K562 (cell line): ENCODE results near the gene MYCBPAP. TPM values are rescaled to one million over a fixed set of nuclear protein-coding genes. Genes with fewer than 3 reads are reported as not detected.

Source experiments
- ATAC-seq: fragments of 200-7000 bp; cut with Tn5 transposase; 3 replicates; pipeline ENCODE4 v1.9.1; 2020; ENCODE audit warnings: moderate library complexity
- BruUV-seq: library from RNA; stranded (reverse); fragments of 400-500 nt; replicated peaks from 2 replicates; lab custom pipeline; 2021; lab: Mats Ljungman, UMichigan
- CTCF ChIA-PET: fragments of 300-600 bp; formaldehyde crosslinking; extraction: SDS; loops from one replicate; lab custom pipeline; 2021; ENCODE audit warnings: low intra/inter-chr PET ratio; lab: Yijun Ruan, JAX
- POLR2A ChIA-PET: fragments of 300-600, 350-650 bp; sonication (Branson Sonifier 250); formaldehyde crosslinking; extraction: SDS; loops from one replicate; lab custom pipeline; 2021; ENCODE audit warnings: antibody characterized with exemption, inconsistent platforms; lab: Yijun Ruan, JAX
- DNase-seq, 4 experiments: peaks; one replicate each; pipeline versions ENCODE4 v3.0.0 to v3.0.0-alpha.2; 2011 to 2018; ENCODE audit warnings: low spot score in 3 of 4, mixed read lengths in 3 of 4; ENCODE audit errors: extremely low read depth in 1 of 4
- FAIRE-seq: peaks from 2 replicates; lab custom pipeline; 2011; peaks lifted over from hg19 to GRCh38; lab: Jason Lieb, UNC
- H2AFZ ChIP-seq: 2 replicates; pipeline ENCODE4 v1.6.0; 2011; ENCODE audit warnings: low read depth, low read length, control low read depth, inconsistent platforms
- H3K27ac ChIP-seq: fragments of 200-600 bp; 3 replicates; pipeline ENCODE4 v1.8.0; 2011; ENCODE audit warnings: low read depth, mild to moderate bottlenecking, control low read depth, inconsistent platforms, low read length, moderate library complexity, mixed read lengths; ENCODE audit errors: extremely low read depth
- H3K27me3 ChIP-seq, 2 experiments: fragments of 300-600 bp in 1 of 2; 2 replicates in 1 of 2; 3 replicates in 1 of 2; pipeline versions ENCODE4 v1.6.0 to v1.8.0; 2011; ENCODE audit warnings: inconsistent platforms in 2 of 2, low read length in 2 of 2, mild to moderate bottlenecking in 1 of 2, mixed read lengths in 1 of 2, moderate library complexity in 1 of 2; ENCODE audit not compliant: control insufficient read depth in 2 of 2, insufficient read depth in 2 of 2
- H3K36me3 ChIP-seq: fragments of 300-600 bp; 3 replicates; pipeline ENCODE4 v1.8.0; 2011; ENCODE audit warnings: mild to moderate bottlenecking, low read length, inconsistent platforms; ENCODE audit not compliant: control insufficient read depth, insufficient read depth
- H3K4me1 ChIP-seq, 2 experiments: fragments of 200-600 bp in 1 of 2; replicated peaks in 1 of 2; 2 replicates in 1 of 2; 3 replicates in 1 of 2; pipeline versions ENCODE4 v1.5.1 to v1.8.0; 2011; ENCODE audit warnings: inconsistent platforms in 2 of 2, low read length in 2 of 2, mild to moderate bottlenecking in 1 of 2, mixed read lengths in 1 of 2, moderate library complexity in 1 of 2; ENCODE audit not compliant: control insufficient read depth in 2 of 2, insufficient read depth in 2 of 2
- H3K4me2 ChIP-seq: 2 replicates; pipeline ENCODE4 v1.6.1; 2011; ENCODE audit warnings: low read length, control low read depth, inconsistent platforms, mixed read lengths; ENCODE audit not compliant: insufficient read depth
- H3K4me3 ChIP-seq: fragments of 200-600 bp; sonication (generic), shearing (Covaris generic); 2 replicates; pipeline ENCODE4 v1.5.1; 2016; ENCODE audit warnings: control low read depth, inconsistent platforms
- H3K79me2 ChIP-seq: fragments of 200-600 bp; 3 replicates; pipeline ENCODE4 v1.8.0; 2011; ENCODE audit warnings: low read length, inconsistent platforms; ENCODE audit not compliant: control insufficient read depth, insufficient read depth
- H3K9ac ChIP-seq, 2 experiments: 2 replicates each; pipeline versions ENCODE4 v1.6.0 to v1.6.1; 2011; ENCODE audit warnings: low read depth in 2 of 2, low read length in 2 of 2, control low read depth in 1 of 2, inconsistent platforms in 1 of 2, mild to moderate bottlenecking in 1 of 2, mixed read lengths in 1 of 2; ENCODE audit not compliant: insufficient read depth in 1 of 2
- H3K9me1 ChIP-seq: one replicate; pipeline ENCODE4 v1.6.0; 2011; ENCODE audit warnings: inconsistent platforms, mild to moderate bottlenecking, low read length, moderate library complexity; ENCODE audit not compliant: control insufficient read depth, insufficient read depth
- H3K9me3 ChIP-seq: replicated peaks from 2 replicates; pipeline ENCODE4 v1.5.1; 2011; ENCODE audit warnings: low read depth, low read length, inconsistent platforms; ENCODE audit not compliant: control insufficient read depth, insufficient read depth
- H4K20me1 ChIP-seq: replicated peaks from 2 replicates; pipeline ENCODE4 v1.6.1; 2011; ENCODE audit warnings: low read length, inconsistent platforms, mixed read lengths; ENCODE audit not compliant: control insufficient read depth, insufficient read depth
- BCL6 ChIP-seq: fragments of 250-450 bp; sonication (Bioruptor Pico); IDR thresholded peaks from 2 replicates; pipeline ENCODE4 v1.4.0; 2020
- EP400 ChIP-seq: fragments of 450-650 bp; IDR thresholded peaks from 2 replicates; pipeline ENCODE4 v1.6.1; 2017; ENCODE audit warnings: antibody characterized with exemption, mild to moderate bottlenecking, moderate library complexity
- ETS2 ChIP-seq: IDR thresholded peaks from 2 replicates; pipeline ENCODE4 v1.6.1; 2016; ENCODE audit warnings: borderline replicate concordance, missing genetic modification characterization, mild to moderate bottlenecking, moderate library complexity, missing compliant biosample characterization; ENCODE audit not compliant: poor library complexity, severe bottlenecking
- KAT7 ChIP-seq: sonication (generic); formaldehyde crosslinking; IDR thresholded peaks from 2 replicates; pipeline ENCODE4 v1.8.0; 2022; ENCODE audit warnings: missing genetic modification reagents, mild to moderate bottlenecking, borderline replicate concordance
- KLF10 ChIP-seq: fragments of 250-450 bp; sonication (Bioruptor Pico); IDR thresholded peaks from 2 replicates; pipeline ENCODE4 v1.6.1; 2021; ENCODE audit warnings: matching md5 sums
- L3MBTL2 ChIP-seq: fragments of 450-650 bp; IDR thresholded peaks from 2 replicates; pipeline ENCODE4 v1.6.1; 2016; ENCODE audit warnings: mild to moderate bottlenecking, moderate library complexity
- MAZ ChIP-seq, 2 experiments: fragments of 450-650 bp in 1 of 2; sonication (generic) in 1 of 2; formaldehyde crosslinking; IDR thresholded peaks in 1 of 2; conservative IDR thresholded peaks in 1 of 2; 2 replicates each; pipeline versions ENCODE4 v1.4.0 to v1.5.0; 2020; ENCODE audit warnings: mild to moderate bottlenecking in 1 of 2, missing genetic modification reagents in 1 of 2
- MCM7 ChIP-seq, 2 experiments: fragments of 450-650 bp; IDR thresholded peaks; 2 replicates each; pipeline ENCODE4 v1.6.1; 2016 to 2018
- PHB ChIP-seq: fragments of 250-450 bp; sonication (Bioruptor Pico); IDR thresholded peaks from 2 replicates; pipeline ENCODE4 v1.5.0; 2021
- SNIP1 ChIP-seq: fragments of 450-650 bp; IDR thresholded peaks from 2 replicates; pipeline ENCODE4 v1.7.1; 2017; ENCODE audit warnings: low read depth, mild to moderate bottlenecking
- TCF7L2 ChIP-seq: fragments of 150-350 bp; IDR thresholded peaks from 2 replicates; pipeline ENCODE4 v1.6.1; 2016; ENCODE audit warnings: low read depth, mild to moderate bottlenecking, low read length, moderate library complexity
- TOE1 ChIP-seq, 2 experiments: fragments of 450-650 bp in 1 of 2; sonication (generic) in 1 of 2; formaldehyde crosslinking in 1 of 2; IDR thresholded peaks; 2 replicates each; pipeline versions ENCODE4 v1.7.1 to v1.8.0; 2016 to 2022; ENCODE audit warnings: borderline replicate concordance in 2 of 2, mild to moderate bottlenecking in 2 of 2, antibody characterized with exemption in 1 of 2, inconsistent platforms in 1 of 2, low read depth in 1 of 2, missing genetic modification reagents in 1 of 2, moderate library complexity in 1 of 2
- ZNF717 ChIP-seq: fragments of 250-450 bp; sonication (Bioruptor Pico); IDR thresholded peaks from 2 replicates; pipeline ENCODE4 v1.5.0; 2021
- ZNF780A ChIP-seq: fragments of 250-450 bp; sonication (Bioruptor Pico); IDR thresholded peaks from 2 replicates; pipeline ENCODE4 v1.5.0; 2021; ENCODE audit warnings: mild to moderate bottlenecking
- WGBS: fragments of 100-300 bp; shearing (Covaris generic); methylation state at CpG from one replicate; pipeline ENCODE4 v1.1.6; 2016; ENCODE audit warnings: low coverage, mixed read lengths; ENCODE audit not compliant: insufficient coverage; ENCODE audit errors: missing lambda C conversion rate; 5-methylcytosine and 5-hydroxymethylcytosine counted together
- in situ Hi-C: fragments of 300-500 bp; cut with MboI; formaldehyde crosslinking; loops from 4 replicates; pipeline ENCODE4 v1.15.0; 2018; ENCODE audit warnings: inconsistent platforms, mixed read lengths
- intact Hi-C: fragments of 100-400 bp; cut with micrococcal nuclease; formaldehyde crosslinking; loops from 2 replicates; pipeline ENCODE4 v1.14.2; 2022
- polyA plus RNA-seq, 8 experiments: library from polyadenylated mRNA; depleted of rRNA in 4 of 8; stranded (reverse) in 5 of 8; unstranded in 3 of 8; fragments of >200 nt; fragmentation: Nextera tagmentation in 2 of 8; fragmentation: Illumina TruSeq in 1 of 8; extraction: Ambion mirVana in 2 of 8; extraction: Trizol in 1 of 8; gene quantifications; 2 replicates each; pipeline versions ENCODE4 v1.2.1 to v1.2.3, GENCODE V29; 2011 to 2014; ENCODE audit warnings: inconsistent platforms in 1 of 8, missing spikeins in 1 of 8
- total RNA-seq, 7 experiments: library from RNA; depleted of rRNA in 6 of 7; stranded (reverse); fragments of >200 nt in 6 of 7; fragmentation: Illumina TruSeq in 2 of 7; extraction: Trizol in 2 of 7; gene quantifications; 2 replicates each; pipeline versions ENCODE4 v1.2.1 to v1.2.3, GENCODE V29; 2011 to 2021; ENCODE audit warnings: low replicate concordance in 1 of 7
- TF ChIP-seq, protein P1 (sequence below): fragments of 450-650 bp; IDR thresholded peaks from 2 replicates; pipeline ENCODE4 v1.6.1; 2017; ENCODE audit warnings: mild to moderate bottlenecking, moderate library complexity
- TF ChIP-seq, protein P2 (sequence below): fragments of 250-450 bp; sonication (Bioruptor Pico); IDR thresholded peaks from 2 replicates; pipeline ENCODE4 v1.8.0; 2022; ENCODE audit warnings: inconsistent platforms, mild to moderate bottlenecking, moderate library complexity, borderline replicate concordance
- TF ChIP-seq, protein P3 (sequence below): fragments of 200-800 bp; sonication (Bioruptor generic); IDR thresholded peaks from 2 replicates; pipeline ENCODE4 v1.6.1; 2017; ENCODE audit warnings: missing genetic modification characterization, missing compliant biosample characterization

MYCBPAP gene
- total and polyA plus RNA-seq, 9 of the 15 experiments (the other 6 are each of a cell fraction or from before 2014, with no cell fraction given): not detected

DNA sequence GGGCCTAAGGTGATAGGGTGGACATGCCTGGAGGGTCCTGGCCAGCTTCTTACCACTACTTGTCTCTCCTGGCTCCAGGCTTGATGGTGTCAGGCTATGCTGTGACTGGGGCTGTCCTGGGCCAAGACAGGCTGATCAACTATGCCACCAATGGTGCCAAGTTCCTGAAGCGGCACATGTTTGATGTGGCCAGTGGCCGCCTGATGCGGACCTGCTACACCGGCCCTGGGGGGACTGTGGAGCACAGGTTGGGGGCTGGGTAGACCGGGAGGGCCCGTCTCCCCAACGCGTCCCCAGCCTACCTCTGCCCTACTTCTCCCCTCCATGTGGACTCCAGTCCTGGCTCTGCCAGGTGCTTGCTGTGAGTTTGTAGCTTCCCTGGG lies 43.2 kb downstream of the MYCBPAP start:
- ATAC-seq (no peak), DNase-seq (no peak), FAIRE-seq (no peak)
- ChIA-PET CTCF (interaction anchor here (0.6 to 1.9 kb wide), 4 partner anchors 62 to 130 kb away, joined by 3 to 7 read pairs (median 6); no protein-coding TSS in a partner anchor), POLR2A (interaction anchor here (0.6 to 1.3 kb wide), 6 partner anchors 9 to 158 kb away, joined by 3 to 7 read pairs (median 4); partner anchors contain the start of gene CACNA1G)
- Histone ChIP-seq H3K4me3 (no peak overlapping the region), H3K27ac (no peak overlapping the region), H3K4me1 (peaks cover 6 to 43% of the 10 kb centered on the region in 2 experiments; a peak in 4 of 5 replicates), H3K4me2 (no peak overlapping the region), H3K27me3 (peaks cover 3 to 34% of the 10 kb centered on the region in 2 experiments; a peak in 2 of 5 replicates), H3K9me3 (no peaks in the 10 kb centered on the region), H4K20me1 (no peaks in the 10 kb centered on the region; the same call in 1 of the 2 replicates), H3K36me3 (no peaks in the 10 kb centered on the region), H2AFZ (no peak overlapping the region), H3K9ac (no peak overlapping the region), H3K9me1 (no peaks in the 10 kb centered on the region), H3K79me2 (no peaks in the 10 kb centered on the region)
- TF ChIP-seq, protein P1, sequence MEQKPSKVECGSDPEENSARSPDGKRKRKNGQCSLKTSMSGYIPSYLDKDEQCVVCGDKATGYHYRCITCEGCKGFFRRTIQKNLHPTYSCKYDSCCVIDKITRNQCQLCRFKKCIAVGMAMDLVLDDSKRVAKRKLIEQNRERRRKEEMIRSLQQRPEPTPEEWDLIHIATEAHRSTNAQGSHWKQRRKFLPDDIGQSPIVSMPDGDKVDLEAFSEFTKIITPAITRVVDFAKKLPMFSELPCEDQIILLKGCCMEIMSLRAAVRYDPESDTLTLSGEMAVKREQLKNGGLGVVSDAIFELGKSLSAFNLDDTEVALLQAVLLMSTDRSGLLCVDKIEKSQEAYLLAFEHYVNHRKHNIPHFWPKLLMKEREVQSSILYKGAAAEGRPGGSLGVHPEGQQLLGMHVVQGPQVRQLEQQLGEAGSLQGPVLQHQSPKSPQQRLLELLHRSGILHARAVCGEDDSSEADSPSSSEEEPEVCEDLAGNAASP: no peak
- TF ChIP-seq EP400: no peak
- TF ChIP-seq, protein P2, sequence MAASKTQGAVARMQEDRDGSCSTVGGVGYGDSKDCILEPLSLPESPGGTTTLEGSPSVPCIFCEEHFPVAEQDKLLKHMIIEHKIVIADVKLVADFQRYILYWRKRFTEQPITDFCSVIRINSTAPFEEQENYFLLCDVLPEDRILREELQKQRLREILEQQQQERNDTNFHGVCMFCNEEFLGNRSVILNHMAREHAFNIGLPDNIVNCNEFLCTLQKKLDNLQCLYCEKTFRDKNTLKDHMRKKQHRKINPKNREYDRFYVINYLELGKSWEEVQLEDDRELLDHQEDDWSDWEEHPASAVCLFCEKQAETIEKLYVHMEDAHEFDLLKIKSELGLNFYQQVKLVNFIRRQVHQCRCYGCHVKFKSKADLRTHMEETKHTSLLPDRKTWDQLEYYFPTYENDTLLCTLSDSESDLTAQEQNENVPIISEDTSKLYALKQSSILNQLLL (CRISPR knock-in tag): no peak
- no peak for TF ChIP-seq TCF7L2
- TF ChIP-seq, protein P3, sequence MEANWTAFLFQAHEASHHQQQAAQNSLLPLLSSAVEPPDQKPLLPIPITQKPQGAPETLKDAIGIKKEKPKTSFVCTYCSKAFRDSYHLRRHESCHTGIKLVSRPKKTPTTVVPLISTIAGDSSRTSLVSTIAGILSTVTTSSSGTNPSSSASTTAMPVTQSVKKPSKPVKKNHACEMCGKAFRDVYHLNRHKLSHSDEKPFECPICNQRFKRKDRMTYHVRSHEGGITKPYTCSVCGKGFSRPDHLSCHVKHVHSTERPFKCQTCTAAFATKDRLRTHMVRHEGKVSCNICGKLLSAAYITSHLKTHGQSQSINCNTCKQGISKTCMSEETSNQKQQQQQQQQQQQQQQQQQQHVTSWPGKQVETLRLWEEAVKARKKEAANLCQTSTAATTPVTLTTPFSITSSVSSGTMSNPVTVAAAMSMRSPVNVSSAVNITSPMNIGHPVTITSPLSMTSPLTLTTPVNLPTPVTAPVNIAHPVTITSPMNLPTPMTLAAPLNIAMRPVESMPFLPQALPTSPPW (CRISPR knock-in tag): no peak
- TF ChIP-seq ZNF717: no peak
- no peak for TF ChIP-seq ETS2
- no peak for TF ChIP-seq KAT7 (CRISPR knock-in tag)
- TF ChIP-seq BCL6: no peak
- TF ChIP-seq TOE1 (IDR thresholded peaks at IDR 0.05; ENCODE audit: borderline replicate concordance): no peak
- no peak for TF ChIP-seq TOE1 (CRISPR knock-in tag; IDR thresholded peaks at IDR 0.05; ENCODE audit: borderline replicate concordance, low read depth)
- TF ChIP-seq L3MBTL2: no peak
- no peak for TF ChIP-seq PHB (CRISPR knock-in tag)
- TF ChIP-seq SNIP1: no peak
- TF ChIP-seq ZNF780A (CRISPR knock-in tag): no peak
- no peak for TF ChIP-seq KLF10 (CRISPR knock-in tag)
- TF ChIP-seq MAZ (CRISPR knock-in tag; conservative IDR thresholded peaks at IDR 0.05 in 1 of 2, IDR thresholded peaks at IDR 0.05 in 1 of 2): no peak
- no peak for TF ChIP-seq MCM7 (IDR thresholded peaks at IDR 0.05)
- in situ Hi-C loops: no loop called here
- BruUV-seq: no TSS peak
- intact Hi-C loops: loop anchor here (1.0 to 2.0 kb wide), 2 partner anchors 75 to 130 kb away; no protein-coding TSS in a partner anchor
- 80% methylated on average over 1 of the region's 8 CpGs for WGBS
